HUES48 (cell line): ENCODE results near the gene MXRA7.

ENCODE experiments used
- H3K27ac ChIP-seq: one replicate; pipeline ENCODE4 v1.7.0; 2013; ENCODE audit warnings: low read depth, low read length, inconsistent platforms
- H3K27me3 ChIP-seq: 2 replicates; pipeline ENCODE4 v1.6.1; 2013; ENCODE audit warnings: mild to moderate bottlenecking, low read length; ENCODE audit not compliant: control insufficient read depth, insufficient read depth
- H3K36me3 ChIP-seq: 2 replicates; pipeline ENCODE4 v1.6.1; 2013; ENCODE audit warnings: low read length; ENCODE audit not compliant: control insufficient read depth, insufficient read depth
- H3K4me1 ChIP-seq: 2 replicates; pipeline ENCODE4 v1.6.1; 2013; ENCODE audit warnings: mild to moderate bottlenecking, low read length; ENCODE audit not compliant: control insufficient read depth, insufficient read depth
- H3K4me3 ChIP-seq: 2 replicates; pipeline ENCODE4 v1.5.1; 2013; ENCODE audit warnings: mild to moderate bottlenecking, low read depth, low read length
- H3K9ac ChIP-seq: 2 replicates; pipeline ENCODE4 v1.6.1; 2013; ENCODE audit warnings: mild to moderate bottlenecking, low read depth, low read length, moderate library complexity
- H3K9me3 ChIP-seq: 2 replicates; pipeline ENCODE4 v1.6.1; 2013; ENCODE audit warnings: low read length; ENCODE audit not compliant: control insufficient read depth, insufficient read depth

The MXRA7 gene

DNA sequence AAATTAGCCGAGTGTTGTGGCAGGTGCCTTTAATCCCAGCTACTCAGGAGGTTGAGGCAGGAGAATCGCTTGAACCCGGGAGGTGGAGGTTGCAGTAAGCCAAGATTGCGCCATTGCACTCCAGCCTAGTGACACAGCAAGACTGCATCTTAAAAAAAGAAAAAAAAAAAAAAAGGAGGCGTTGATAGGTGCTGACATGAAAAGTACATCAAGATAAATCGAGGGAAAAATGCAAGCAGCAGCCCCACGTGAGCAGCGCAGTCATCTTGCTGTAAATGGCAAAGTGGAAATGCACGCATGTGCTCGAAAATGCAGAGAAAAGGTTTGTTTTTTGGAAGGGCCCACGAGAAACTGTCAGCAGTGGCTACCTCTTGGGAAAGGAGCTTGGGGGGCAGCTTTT is 20.9 kb downstream of the MXRA7 start:
- H3K9ac ChIP-seq: no peak overlapping the region
- no peak overlapping the region for H3K27ac ChIP-seq
- peaks cover 7% of the 10 kb centered on the region; the same call in 1 of the 2 replicates for H3K4me1 ChIP-seq
- H3K27me3 ChIP-seq: no peaks in the 10 kb centered on the region
- no peaks in the 10 kb centered on the region for H3K36me3 ChIP-seq
- H3K4me3 ChIP-seq: no peak overlapping the region
- no peaks in the 10 kb centered on the region for H3K9me3 ChIP-seq

DNA sequence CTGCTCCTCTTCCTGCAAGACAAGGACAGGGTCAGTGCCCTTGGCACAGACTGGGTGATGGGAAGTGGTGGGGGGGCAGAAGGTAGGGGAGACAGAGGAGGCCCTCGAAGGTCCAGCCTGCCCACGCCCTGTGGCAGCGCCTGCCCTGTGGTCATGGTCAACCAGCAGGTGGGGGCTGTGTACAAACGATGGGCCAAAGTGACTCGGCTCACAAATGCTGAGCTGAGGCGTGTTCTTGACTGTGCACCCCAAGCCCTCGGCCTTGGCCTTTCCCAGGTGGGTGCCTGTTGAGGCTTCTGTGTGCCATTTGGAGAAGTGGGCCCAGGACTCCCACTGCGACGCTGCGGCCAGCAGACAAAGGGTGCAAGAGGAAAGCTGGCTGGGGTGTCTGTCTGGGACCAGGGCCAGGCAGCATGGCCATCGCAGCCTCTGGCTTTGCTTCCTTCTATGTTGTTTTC is 22.6 kb downstream of the MXRA7 start:
- Histone ChIP-seq H3K9me3 (no peaks in the 10 kb centered on the region), H3K36me3 (no peaks in the 10 kb centered on the region), H3K27me3 (no peaks in the 10 kb centered on the region), H3K4me1 (peaks cover 13% of the 10 kb centered on the region), H3K9ac (no peak overlapping the region), H3K27ac (no peak overlapping the region), H3K4me3 (no peak overlapping the region)

DNA sequence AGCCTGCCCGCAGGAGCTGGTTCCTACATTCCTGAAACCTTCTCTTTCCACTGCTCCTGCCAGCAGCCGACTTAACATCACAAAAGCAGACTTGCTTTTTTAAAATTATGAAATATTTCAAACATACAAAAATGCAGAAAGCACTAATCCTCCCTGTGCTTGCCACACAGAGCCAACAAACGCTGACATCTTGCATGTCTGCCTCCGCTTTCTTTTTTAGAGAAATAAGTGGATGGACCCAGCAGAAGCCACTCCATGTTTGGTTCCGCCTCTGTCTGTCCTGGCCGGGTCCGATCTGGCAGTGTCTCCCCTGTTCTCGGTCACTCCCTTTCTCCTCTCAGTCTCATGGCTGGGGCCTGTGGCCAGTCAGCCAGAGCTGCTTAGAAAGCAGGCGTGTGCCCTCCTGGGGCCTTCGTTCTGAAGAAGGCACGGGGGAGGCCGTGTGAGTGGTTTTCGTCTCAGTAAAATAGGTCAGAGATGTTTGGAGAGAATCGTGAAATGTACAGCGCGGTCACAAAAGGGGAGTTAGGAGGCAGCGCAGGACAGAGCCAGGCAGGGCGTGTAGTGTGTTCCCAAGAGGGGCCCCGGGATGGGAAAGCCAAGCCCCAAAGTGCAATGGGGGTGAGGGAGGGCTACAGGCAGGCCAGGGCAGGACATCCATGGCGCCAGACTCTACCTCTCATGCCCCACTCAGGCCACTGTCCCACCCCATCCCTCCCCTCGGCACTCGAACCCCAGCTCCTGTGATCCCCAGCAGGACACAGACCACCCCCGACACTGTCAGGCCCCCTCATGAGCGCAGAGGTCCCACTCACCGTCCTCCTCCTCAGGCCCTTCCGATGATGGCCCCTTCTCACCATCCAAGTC is 23.2 kb downstream of the MXRA7 start:
- Histone ChIP-seq H3K9me3 (no peaks in the 10 kb centered on the region), H3K27ac (no peak overlapping the region), H3K4me3 (no peak overlapping the region), H3K36me3 (no peaks in the 10 kb centered on the region), H3K9ac (no peak overlapping the region), H3K27me3 (no peaks in the 10 kb centered on the region), H3K4me1 (peaks cover 13% of the 10 kb centered on the region)

DNA sequence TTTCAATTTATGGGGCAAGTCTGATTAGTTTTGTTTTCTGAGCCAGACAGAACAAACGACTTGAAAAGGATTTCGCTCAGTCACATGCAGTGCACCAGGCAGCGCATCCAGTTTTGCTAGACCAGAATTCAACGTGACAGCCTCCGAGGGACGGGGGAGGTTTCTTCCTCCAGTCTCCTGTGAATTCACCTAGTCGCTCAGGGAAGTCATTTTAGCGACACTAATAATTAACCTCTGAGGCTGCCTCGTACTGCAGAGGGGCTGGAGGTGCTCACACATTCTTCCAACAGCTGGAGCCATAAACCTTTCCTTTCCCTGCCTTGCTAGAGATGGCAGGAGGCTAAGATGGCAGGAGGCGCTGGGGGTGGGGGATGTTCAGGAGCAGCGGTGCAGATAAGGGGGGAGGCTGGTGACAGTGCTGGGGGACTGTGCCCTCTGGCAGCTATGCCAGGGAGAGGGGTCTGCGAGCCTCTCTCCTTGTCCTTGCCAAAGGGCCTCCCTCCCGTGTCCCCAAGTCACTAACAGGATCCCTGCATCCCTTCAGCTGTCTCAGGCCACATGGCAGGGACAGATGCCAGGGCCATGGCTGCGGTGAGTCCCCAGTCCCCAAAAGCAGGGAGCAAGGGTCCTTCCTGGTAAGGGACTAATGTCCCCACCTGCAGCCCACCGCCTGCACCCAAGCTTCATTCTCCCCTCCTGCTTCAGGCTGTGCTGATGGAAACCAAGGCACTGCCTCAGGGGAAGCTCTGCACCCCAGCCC is 24.0 kb downstream of the MXRA7 start:
- Histone ChIP-seq H3K4me3 (no peak overlapping the region), H3K36me3 (no peaks in the 10 kb centered on the region), H3K9ac (no peak overlapping the region), H3K9me3 (no peaks in the 10 kb centered on the region), H3K27me3 (no peaks in the 10 kb centered on the region), H3K27ac (no peak overlapping the region), H3K4me1 (peaks cover 13% of the 10 kb centered on the region)

DNA sequence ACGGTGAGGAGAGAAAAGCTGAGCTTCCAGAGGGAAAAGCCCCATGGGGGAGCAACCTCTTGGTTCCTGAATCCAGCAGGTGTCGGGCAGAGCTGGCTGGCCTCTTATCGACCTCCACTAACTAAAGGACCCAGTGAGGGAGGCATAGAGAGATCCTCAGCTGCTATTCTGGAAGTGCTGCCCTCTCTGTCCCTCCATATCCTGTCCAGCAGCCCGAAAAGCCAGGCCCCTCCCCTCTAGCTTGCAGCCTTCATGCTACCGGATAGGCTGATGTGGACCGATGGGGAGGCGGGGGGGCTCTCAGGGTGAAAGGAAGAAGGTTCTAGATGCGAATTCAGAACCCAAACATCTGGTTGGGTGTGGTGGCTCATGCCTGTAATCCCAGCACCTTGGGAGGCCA is 24.9 kb downstream of the MXRA7 start:
- Histone ChIP-seq H3K4me1 (peaks cover 13% of the 10 kb centered on the region), H3K9me3 (no peaks in the 10 kb centered on the region), H3K4me3 (no peak overlapping the region), H3K27ac (no peak overlapping the region), H3K9ac (no peak overlapping the region), H3K27me3 (no peaks in the 10 kb centered on the region), H3K36me3 (no peaks in the 10 kb centered on the region)

DNA sequence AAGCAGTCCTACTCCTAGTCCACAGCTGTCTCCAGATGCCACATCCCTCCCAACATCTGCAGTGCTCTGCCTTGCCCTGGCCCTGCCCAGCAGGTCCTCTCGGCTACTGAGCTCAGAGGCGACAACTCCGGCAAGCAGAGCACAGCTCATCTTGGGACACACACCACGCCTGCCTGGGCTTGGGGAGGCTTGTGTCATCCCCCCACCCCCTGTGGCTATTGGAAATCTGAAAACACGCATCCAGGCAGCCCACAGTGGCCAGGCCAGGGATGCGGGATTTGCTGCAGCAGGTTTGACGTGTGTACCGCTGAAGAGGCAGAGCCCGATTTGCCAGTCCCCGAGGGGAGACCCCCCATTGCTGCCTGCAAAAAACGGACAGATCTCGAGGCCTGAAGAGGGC is 25.4 kb downstream of the MXRA7 start:
- Histone ChIP-seq H3K36me3 (no peaks in the 10 kb centered on the region), H3K9me3 (no peaks in the 10 kb centered on the region), H3K9ac (no peak overlapping the region), H3K27ac (no peak overlapping the region), H3K4me3 (no peak overlapping the region), H3K27me3 (no peaks in the 10 kb centered on the region), H3K4me1 (peaks cover 13% of the 10 kb centered on the region)

DNA sequence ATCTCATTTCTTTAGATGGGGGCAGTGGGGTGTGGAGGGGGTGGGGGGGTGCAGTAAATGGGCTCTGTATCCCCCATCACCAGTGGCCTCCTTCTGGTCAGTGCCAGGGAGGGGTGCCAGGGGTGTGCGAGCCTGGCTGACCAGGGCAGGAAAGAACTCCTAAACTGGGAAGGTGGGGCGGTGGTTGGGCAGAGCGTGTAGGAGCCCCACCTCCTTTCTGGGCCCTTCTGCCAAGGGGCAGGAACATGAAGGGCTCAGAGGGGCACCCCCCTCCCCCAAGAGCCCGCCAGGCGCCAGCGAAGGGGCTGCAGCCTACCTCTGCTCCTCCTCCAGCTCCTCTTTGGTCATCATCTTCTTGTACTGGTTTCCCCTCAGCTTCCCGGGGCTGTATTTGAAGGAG is 26.0 kb downstream of the MXRA7 start:
- Histone ChIP-seq H3K4me3 (no peak overlapping the region), H3K27me3 (no peaks in the 10 kb centered on the region), H3K36me3 (no peaks in the 10 kb centered on the region), H3K27ac (no peak overlapping the region), H3K9ac (no peak overlapping the region), H3K9me3 (no peaks in the 10 kb centered on the region), H3K4me1 (peaks cover 13% of the 10 kb centered on the region)

DNA sequence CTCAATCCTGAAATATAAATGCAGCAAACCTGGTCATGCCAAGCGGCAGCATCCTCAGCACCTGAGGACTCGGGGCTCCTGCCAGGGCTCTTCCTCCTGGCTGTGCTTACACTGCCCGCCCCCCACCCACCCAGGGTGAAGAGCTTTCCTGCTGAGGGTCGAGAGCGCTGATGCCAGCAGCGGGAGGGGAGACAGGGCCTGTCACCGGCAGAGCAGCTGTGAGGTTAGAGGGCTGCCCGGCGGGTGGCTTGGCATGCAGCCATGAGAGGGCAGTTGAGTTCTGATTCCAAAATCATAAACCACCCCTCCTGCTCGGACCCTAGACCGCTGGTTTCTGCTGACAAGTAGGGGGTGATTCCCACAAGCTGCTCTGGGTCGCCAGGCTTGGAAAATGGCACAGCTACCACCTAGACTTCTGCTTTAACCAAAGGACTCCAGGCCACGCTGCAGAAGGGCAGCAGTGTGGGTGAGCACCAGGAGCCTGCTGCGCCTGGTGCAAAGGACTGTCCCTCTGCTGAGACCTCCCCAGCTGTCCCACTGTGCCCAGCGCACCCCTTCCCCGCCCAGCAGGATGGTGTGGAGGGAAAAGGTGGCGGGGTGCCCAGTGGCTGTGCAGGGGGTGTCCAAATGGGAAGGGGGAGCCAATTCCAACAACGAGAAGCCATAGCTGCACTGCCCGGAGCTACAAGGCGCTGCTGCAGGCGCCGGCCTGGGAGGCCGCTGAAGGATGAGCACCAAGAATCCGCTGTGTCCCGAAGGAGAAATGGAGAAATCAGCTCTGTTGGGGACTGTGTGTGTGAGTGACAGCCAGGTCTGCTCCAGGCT is 26.6 kb downstream of the MXRA7 start:
- no peaks in the 10 kb centered on the region for H3K36me3 ChIP-seq
- no peak overlapping the region for H3K27ac ChIP-seq
- no peak overlapping the region for H3K4me3 ChIP-seq
- no peak overlapping the region for H3K9ac ChIP-seq
- peaks cover 13% of the 10 kb centered on the region for H3K4me1 ChIP-seq
- H3K27me3 ChIP-seq: no peaks in the 10 kb centered on the region
- no peaks in the 10 kb centered on the region for H3K9me3 ChIP-seq

DNA sequence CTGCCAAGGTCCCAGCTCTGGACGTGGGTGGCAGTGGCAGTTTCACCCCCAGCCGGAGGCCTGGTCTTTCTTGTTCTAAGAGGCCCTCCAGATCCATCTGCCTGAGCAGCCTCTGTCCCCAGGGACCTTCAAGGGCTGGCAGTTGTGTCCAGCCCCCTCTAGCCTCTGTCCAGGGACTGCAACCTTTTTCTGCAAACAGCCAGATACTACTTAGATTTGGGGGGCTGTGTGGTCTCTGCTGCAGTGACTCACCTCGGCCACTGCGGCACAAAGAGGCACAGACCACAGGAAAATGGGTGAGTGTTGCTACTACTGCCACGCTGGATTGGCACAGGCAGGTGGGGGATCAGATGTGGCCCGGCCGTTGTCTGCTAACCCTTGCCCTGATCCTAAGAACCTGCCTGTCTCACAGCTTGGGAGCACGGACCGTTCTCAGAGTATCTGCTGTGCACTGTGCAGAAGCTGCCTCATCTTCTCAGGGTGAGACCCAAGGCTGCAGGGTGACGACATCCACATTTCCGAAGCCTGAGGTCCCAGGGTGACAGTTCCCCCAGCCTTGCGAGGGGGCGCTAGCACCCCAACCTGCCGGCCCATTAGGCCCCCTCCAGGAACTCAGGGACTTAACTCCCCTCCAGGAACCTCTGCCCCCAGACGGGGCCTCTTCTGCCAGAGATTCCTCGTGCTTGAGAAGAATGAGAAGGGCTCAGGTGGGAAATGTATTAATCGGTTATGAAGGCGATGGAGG is 27.6 kb downstream of the MXRA7 start:
- Histone ChIP-seq H3K27me3 (no peaks in the 10 kb centered on the region), H3K36me3 (no peaks in the 10 kb centered on the region), H3K4me1 (peaks cover 13% of the 10 kb centered on the region), H3K4me3 (no peak overlapping the region), H3K9me3 (no peaks in the 10 kb centered on the region), H3K27ac (no peak overlapping the region), H3K9ac (no peak overlapping the region)

DNA sequence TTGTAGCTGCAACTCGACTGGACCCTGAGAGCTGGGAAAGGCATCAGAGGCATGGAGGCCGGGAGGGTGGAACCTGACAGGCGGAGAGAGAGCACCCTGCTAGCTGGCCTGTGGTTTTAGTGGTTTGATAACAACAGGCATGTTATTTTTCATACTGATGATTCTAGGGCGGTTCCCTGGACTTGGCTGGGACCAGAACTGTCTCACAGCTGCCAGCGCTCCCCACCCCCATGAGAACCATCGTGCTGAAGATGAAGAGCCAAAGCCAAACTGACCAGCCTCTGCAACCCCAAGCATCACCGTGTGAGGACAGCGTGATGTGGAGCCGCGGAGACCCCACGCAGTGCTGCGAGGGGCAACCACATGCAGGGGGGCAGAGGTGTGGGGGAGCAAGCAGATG is 28.5 kb downstream of the MXRA7 start:
- no peaks in the 10 kb centered on the region for H3K9me3 ChIP-seq
- no peaks in the 10 kb centered on the region for H3K36me3 ChIP-seq
- H3K9ac ChIP-seq: no peak overlapping the region
- no peaks in the 10 kb centered on the region for H3K27me3 ChIP-seq
- H3K4me3 ChIP-seq: no peak overlapping the region
- H3K27ac ChIP-seq: no peak overlapping the region
- peaks cover 11% of the 10 kb centered on the region for H3K4me1 ChIP-seq
